HCT116 (cell line): ENCODE measurements around the gene LDAF1.

ENCODE experiments used
- CBX3 ChIP-seq: IDR thresholded peaks from 2 replicates; pipeline ENCODE4 v1.6.1; 2012; ENCODE audit warnings: low read depth
- CEBPB ChIP-seq: IDR thresholded peaks from 2 replicates; pipeline ENCODE4 v1.6.1; 2012; ENCODE audit warnings: low read depth
- CTCF ChIP-seq, 3 experiments: fragments of 200-600 bp in 1 of 3; sonication (generic) in 1 of 3; IDR thresholded peaks in 2 of 3; conservative IDR thresholded peaks in 1 of 3; 2 replicates each; pipeline ENCODE4 v1.5.1; 2012 to 2017; ENCODE audit warnings: low read depth in 2 of 3, low read length in 2 of 3, antibody characterized with exemption in 1 of 3, borderline replicate concordance in 1 of 3, control low read depth in 1 of 3, mild to moderate bottlenecking in 1 of 3, mixed read lengths in 1 of 3, mixed run types in 1 of 3, moderate library complexity in 1 of 3; ENCODE audit not compliant: insufficient read depth in 1 of 3
- EZH2 ChIP-seq: fragments of 200-600 bp; sonication (generic); IDR thresholded peaks from 2 replicates; pipeline ENCODE4 v1.6.1; 2017; ENCODE audit warnings: antibody characterized with exemption, mixed run types
- POLR2A ChIP-seq: IDR thresholded peaks from 2 replicates; pipeline ENCODE4 v1.7.0; 2011; ENCODE audit warnings: borderline replicate concordance; ENCODE audit not compliant: insufficient read depth, insufficient read length; ENCODE audit errors: extremely low read depth
- REST ChIP-seq: IDR thresholded peaks from 2 replicates; pipeline ENCODE4 v1.6.1; 2012; ENCODE audit warnings: low read depth
- TCF7L2 ChIP-seq: IDR thresholded peaks from 2 replicates; pipeline ENCODE4 v1.7.0; 2011; ENCODE audit warnings: borderline replicate concordance, inconsistent platforms; ENCODE audit not compliant: insufficient read depth, insufficient read length; ENCODE audit errors: extremely low read depth
- YY1 ChIP-seq: IDR thresholded peaks from 2 replicates; pipeline ENCODE4 v1.6.1; 2011; ENCODE audit warnings: low read length, low read depth, moderate library complexity, mild to moderate bottlenecking; ENCODE audit not compliant: insufficient replicate concordance; ENCODE audit errors: extremely low read depth

DNA sequence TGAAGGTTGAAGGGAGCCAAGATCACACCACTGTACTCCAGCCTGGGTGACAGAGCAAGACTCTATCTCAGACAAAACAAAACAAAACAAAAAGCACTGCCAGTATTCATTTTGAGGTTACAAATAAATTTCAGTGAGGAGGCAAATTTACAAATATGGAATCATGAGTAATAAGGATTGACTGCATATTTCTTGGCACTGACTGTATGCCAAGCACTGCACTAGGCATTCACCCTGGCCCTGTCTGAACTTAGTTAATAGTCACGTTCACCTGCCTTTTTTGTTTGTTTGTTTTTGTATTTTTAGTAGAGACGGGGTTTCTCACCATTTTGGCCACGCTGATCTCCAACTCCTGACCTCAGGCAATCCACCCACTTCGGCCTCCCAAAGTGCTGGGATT lies 5.1 kb downstream of the LDAF1 start:
- TF ChIP-seq CEBPB (no peak), CTCF (IDR thresholded peaks at IDR 0.05 in 2 of 3, conservative IDR thresholded peaks at IDR 0.05 in 1 of 3; ENCODE audit: borderline replicate concordance in 1 of 3, insufficient read depth in 1 of 3, low read depth in 2 of 3, low read length in 2 of 3) (no peak), TCF7L2 (no peak), YY1 (no peak), CBX3 (no peak), POLR2A (no peak), EZH2 (no peak), REST (no peak)
